GM12891 (cell line): ENCODE data around the gene DIPK2A.

ENCODE experiments used
- POLR2A ChIP-seq: IDR thresholded peaks from 2 replicates; pipeline ENCODE4 v1.6.1; 2011; ENCODE audit warnings: low read depth, low read length, control low read depth
- POU2F2 ChIP-seq: IDR thresholded peaks from 2 replicates; pipeline ENCODE4 v1.6.1; 2011; ENCODE audit warnings: low read depth, mild to moderate bottlenecking, control low read depth, low read length, moderate library complexity
- TAF1 ChIP-seq: IDR thresholded peaks from 2 replicates; pipeline ENCODE4 v1.6.1; 2011; ENCODE audit warnings: low read depth, low read length, control low read depth

DNA sequence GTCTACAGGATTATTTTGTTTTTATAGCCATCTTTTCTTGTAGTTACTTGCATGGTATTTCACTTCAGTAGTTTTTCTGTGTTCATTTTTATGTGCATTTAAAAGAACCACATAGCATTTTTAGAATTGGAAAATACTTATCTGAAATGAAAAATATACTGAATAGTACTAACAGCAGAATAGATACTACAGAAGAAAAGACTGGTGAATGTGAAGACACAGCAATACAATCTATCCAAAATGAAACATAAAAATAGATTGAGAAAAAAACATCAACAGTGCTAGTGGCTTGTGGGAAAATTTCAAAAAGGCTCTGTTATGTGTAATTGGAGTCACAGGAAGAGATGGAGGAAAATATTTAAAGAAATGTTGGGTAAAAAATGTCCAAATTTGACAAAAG, 12.7 kb upstream of the DIPK2A start:
- TF ChIP-seq POLR2A (no peak), TAF1 (no peak), POU2F2 (no peak)
